GM21825 (cell line): ENCODE measurements around the gene ACCS.

ENCODE experiments used
- ATAC-seq: cut with Tn5 transposase; IDR thresholded peaks from one replicate; pipeline ENCODE4 v1.9.1; 2021; ENCODE audit warnings: mild to moderate bottlenecking, moderate library complexity; ENCODE audit not compliant: unreplicated experiment

Gene ACCS

GRCh38 chr11:44127130-44127529, 61.1 kb downstream of the ACCS start:
- no peak for ATAC-seq

DNA sequence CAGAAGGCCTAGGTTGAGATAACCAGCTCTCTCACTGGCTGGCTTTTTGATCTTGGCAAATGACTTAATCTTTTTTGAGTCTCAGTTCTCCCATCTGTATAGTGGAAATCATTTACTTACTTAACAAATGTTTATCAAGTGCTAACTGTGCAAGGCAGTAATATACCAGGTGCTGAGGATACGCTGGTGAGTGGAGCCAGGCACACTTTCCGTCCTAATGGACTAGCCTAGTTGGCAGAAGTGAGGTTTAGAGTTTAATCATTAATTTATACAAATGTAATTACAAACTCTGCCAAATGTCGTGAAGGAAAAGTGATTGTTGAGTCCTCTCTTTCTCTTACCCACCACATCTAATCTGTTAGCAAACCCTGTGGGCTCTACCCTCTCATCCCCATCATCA, 62.7 kb downstream of the ACCS start:
- no peak for ATAC-seq

GRCh38 chr11:44130751-44131150, 64.7 kb downstream of the ACCS start:
- no peak for ATAC-seq

GRCh38 chr11:44133335-44133946, 67.4 kb downstream of the ACCS start:
- ATAC-seq, result no peak
